HepG2 (cell line): ENCODE data around the gene YIPF7.

Source experiments
- GTF2F1 ChIP-seq: fragments of 150-350 bp; IDR thresholded peaks from 2 replicates; pipeline ENCODE4 v1.6.1; 2014; ENCODE audit warnings: low read length
- HIVEP1 ChIP-seq: sonication (generic); formaldehyde crosslinking; IDR thresholded peaks from 2 replicates; pipeline ENCODE4 v1.4.0; 2020; ENCODE audit warnings: mild to moderate bottlenecking, missing genetic modification reagents
- HNF4G ChIP-seq, 2 experiments: sonication (generic) in 1 of 2; formaldehyde crosslinking in 1 of 2; IDR thresholded peaks; 2 replicates each; pipeline versions ENCODE4 v1.4.0 to v1.6.1; 2011 to 2020; ENCODE audit warnings: borderline replicate concordance in 2 of 2, low read depth in 2 of 2, mild to moderate bottlenecking in 2 of 2, low read length in 1 of 2, missing genetic modification reagents in 1 of 2, moderate library complexity in 1 of 2
- POLR2AphosphoS2 ChIP-seq: IDR thresholded peaks from 2 replicates; pipeline ENCODE4 v1.6.1; 2011; ENCODE audit warnings: low read depth, low read length, improper control_type of control experiment
- SRSF9 ChIP-seq: fragments of 200-400 bp; formaldehyde crosslinking; IDR thresholded peaks from 2 replicates; pipeline ENCODE4 v1.6.1; 2018; ENCODE audit warnings: borderline replicate concordance, mild to moderate bottlenecking, low read depth, low read length; ENCODE audit not compliant: insufficient read depth, poor library complexity, severe bottlenecking
- ZNF768 ChIP-seq: sonication (generic); formaldehyde crosslinking; IDR thresholded peaks from 2 replicates; pipeline ENCODE4 v1.4.0; 2020; ENCODE audit warnings: missing genetic modification reagents
- ZZZ3 ChIP-seq: sonication (generic); formaldehyde crosslinking; IDR thresholded peaks from 2 replicates; pipeline ENCODE4 v1.4.0; 2020; ENCODE audit warnings: missing genetic modification reagents, mild to moderate bottlenecking, borderline replicate concordance
- TF ChIP-seq, protein P1 (sequence below): sonication (generic); formaldehyde crosslinking; IDR thresholded peaks from 2 replicates; pipeline ENCODE4 v1.5.0; 2020; ENCODE audit warnings: mild to moderate bottlenecking, missing genetic modification reagents, moderate library complexity
- TF ChIP-seq, protein P2 (sequence below): sonication (generic); formaldehyde crosslinking; IDR thresholded peaks from 2 replicates; pipeline ENCODE4 v1.4.0; 2020; ENCODE audit warnings: missing genetic modification reagents
- TF ChIP-seq, protein P3 (sequence below): IDR thresholded peaks from 2 replicates; pipeline ENCODE4 v1.6.1; 2016; ENCODE audit warnings: low read depth
- TF ChIP-seq, protein P4 (sequence below): IDR thresholded peaks from 2 replicates; pipeline ENCODE4 v1.6.1; 2016; ENCODE audit warnings: mild to moderate bottlenecking

DNA sequence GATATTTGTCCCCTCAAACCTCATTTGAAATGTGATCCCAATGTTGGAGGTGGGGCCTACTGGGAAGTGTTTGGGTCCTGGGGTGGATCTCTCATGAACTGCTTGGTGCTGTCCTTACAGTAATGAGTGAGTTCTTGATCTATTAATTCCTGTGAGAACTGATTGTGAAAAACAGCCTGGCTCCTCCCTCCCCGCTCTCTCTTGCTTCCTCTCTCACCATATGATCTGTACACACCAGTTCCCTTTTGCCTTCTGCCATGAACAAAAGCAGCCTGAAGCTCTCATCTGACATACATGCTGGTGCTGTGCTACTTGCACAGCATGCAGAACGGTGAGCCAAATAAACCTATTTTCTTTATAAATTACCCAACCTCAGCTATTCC lies 11.2 kb upstream of the YIPF7 start:
- TF ChIP-seq, protein P1, sequence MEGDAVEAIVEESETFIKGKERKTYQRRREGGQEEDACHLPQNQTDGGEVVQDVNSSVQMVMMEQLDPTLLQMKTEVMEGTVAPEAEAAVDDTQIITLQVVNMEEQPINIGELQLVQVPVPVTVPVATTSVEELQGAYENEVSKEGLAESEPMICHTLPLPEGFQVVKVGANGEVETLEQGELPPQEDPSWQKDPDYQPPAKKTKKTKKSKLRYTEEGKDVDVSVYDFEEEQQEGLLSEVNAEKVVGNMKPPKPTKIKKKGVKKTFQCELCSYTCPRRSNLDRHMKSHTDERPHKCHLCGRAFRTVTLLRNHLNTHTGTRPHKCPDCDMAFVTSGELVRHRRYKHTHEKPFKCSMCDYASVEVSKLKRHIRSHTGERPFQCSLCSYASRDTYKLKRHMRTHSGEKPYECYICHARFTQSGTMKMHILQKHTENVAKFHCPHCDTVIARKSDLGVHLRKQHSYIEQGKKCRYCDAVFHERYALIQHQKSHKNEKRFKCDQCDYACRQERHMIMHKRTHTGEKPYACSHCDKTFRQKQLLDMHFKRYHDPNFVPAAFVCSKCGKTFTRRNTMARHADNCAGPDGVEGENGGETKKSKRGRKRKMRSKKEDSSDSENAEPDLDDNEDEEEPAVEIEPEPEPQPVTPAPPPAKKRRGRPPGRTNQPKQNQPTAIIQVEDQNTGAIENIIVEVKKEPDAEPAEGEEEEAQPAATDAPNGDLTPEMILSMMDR, result no peak
- TF ChIP-seq GTF2F1, result no peak
- TF ChIP-seq HNF4G (IDR thresholded peaks at IDR 0.05; ENCODE audit: borderline replicate concordance, low read depth, low read length), result no peak
- no peak for TF ChIP-seq HNF4G (CRISPR knock-in tag; IDR thresholded peaks at IDR 0.05; ENCODE audit: borderline replicate concordance, low read depth)
- no peak for TF ChIP-seq ZNF768 (CRISPR knock-in tag)
- TF ChIP-seq, protein P2, sequence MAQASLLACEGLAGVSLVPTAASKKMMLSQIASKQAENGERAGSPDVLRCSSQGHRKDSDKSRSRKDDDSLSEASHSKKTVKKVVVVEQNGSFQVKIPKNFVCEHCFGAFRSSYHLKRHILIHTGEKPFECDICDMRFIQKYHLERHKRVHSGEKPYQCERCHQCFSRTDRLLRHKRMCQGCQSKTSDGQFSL (CRISPR knock-in tag), result no peak
- TF ChIP-seq POLR2AphosphoS2, result no peak
- TF ChIP-seq SRSF9, result no peak
- TF ChIP-seq HIVEP1, result no peak
- TF ChIP-seq ZZZ3 (CRISPR knock-in tag), result no peak
- TF ChIP-seq, protein P3, sequence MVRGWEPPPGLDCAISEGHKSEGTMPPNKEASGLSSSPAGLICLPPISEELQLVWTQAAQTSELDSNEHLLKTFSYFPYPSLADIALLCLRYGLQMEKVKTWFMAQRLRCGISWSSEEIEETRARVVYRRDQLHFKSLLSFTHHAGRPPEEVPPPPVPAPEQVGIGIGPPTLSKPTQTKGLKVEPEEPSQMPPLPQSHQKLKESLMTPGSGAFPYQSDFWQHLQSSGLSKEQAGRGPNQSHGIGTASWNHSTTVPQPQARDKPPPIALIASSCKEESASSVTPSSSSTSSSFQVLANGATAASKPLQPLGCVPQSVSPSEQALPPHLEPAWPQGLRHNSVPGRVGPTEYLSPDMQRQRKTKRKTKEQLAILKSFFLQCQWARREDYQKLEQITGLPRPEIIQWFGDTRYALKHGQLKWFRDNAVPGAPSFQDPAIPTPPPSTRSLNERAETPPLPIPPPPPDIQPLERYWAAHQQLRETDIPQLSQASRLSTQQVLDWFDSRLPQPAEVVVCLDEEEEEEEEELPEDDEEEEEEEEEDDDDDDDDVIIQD, result no peak
- TF ChIP-seq, protein P4, sequence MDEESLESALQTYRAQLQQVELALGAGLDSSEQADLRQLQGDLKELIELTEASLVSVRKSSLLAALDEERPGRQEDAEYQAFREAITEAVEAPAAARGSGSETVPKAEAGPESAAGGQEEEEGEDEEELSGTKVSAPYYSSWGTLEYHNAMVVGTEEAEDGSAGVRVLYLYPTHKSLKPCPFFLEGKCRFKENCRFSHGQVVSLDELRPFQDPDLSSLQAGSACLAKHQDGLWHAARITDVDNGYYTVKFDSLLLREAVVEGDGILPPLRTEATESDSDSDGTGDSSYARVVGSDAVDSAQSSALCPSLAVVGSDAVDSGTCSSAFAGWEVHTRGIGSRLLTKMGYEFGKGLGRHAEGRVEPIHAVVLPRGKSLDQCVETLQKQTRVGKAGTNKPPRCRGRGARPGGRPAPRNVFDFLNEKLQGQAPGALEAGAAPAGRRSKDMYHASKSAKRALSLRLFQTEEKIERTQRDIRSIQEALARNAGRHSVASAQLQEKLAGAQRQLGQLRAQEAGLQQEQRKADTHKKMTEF (CRISPR knock-in tag), result no peak
